Limb (tissue), 2 donors: ENCODE measurements around the gene ALG9.
"Not testable (repeated sequence)": the region's sequence is repeated elsewhere in the genome, so short reads cannot be mapped to it uniquely, and the experiment has no call there.

ENCODE experiments used
- DNase-seq, 2 donors: peaks; one replicate each; pipeline ENCODE4 v3.0.0-alpha.2; 2016; ENCODE audit errors: extremely low spot score in 2 of 2

ALG9 gene

DNA sequence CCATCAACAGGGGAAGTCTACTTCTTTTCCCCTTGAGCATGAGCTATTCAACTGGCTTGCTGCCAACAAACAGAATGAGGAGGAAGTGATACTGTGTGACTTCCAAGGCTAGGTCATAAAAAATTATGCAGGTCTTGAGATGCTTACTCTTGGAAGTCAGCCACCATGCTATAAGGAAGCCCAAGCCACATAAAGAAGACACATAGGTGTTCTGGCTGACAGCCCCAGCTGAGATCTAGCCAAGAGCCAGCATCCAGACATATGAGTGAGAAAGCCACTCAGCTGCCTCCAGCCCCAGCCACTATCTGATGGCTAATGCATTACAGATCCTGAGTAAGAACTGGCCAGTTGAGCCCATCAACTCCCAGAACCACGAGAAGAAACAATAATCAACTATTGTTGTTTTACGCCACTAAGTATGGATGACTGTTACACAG lies 74.2 kb downstream of the ALG9 start:
- DNase-seq = peak; percentile 31 to 34

- DNase-seq = peak in 1 of 2 donors; percentile 34
Measured at GRCh38 chr11:111796696-111797095, 74.7 kb downstream of the ALG9 start.

- DNase-seq = no peak
Measured at GRCh38 chr11:111795334-111795985, 75.9 kb downstream of the ALG9 start.

DNA sequence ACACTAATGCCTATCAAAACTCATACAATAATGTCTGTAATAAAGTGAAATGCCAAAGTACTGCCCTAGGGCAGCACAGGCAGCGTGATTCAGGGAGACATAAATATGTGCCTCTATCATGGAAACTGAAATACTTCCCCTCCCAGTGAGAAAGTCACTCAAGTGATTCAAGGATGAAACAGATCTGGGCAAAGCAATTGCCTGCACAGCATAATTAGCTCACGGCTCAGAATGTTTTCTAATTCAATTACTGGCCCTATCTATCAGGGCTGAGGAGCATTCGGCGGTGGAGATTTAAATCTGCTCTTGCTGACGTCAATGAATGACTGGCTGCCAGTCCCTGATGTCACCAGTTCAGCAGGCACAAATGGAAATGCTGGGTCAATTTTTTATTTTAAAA lies 77.5 kb downstream of the ALG9 start:
- DNase-seq = no peak

- DNase-seq = no peak
Measured at GRCh38 chr11:111792955-111793500, 78.4 kb downstream of the ALG9 start.

DNA sequence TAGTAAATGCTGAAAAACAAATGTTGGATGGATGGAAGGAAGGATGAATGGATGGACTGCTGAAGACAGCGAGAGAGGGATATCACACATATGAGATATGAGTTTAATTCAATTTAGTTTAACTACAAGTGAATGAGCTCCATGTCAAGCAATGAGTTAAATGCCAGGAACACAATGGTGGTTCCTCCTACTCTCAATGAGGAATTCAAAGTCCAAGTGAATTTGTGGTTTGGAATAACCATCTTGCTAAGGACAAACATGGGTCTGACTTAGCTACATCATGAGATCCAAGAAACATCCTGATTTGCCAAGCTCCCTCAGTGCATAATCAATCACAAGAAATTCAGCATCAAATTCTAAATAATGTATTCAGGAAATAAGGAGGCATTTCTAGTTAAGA lies 79.1 kb downstream of the ALG9 start:
- no peak for DNase-seq

DNA sequence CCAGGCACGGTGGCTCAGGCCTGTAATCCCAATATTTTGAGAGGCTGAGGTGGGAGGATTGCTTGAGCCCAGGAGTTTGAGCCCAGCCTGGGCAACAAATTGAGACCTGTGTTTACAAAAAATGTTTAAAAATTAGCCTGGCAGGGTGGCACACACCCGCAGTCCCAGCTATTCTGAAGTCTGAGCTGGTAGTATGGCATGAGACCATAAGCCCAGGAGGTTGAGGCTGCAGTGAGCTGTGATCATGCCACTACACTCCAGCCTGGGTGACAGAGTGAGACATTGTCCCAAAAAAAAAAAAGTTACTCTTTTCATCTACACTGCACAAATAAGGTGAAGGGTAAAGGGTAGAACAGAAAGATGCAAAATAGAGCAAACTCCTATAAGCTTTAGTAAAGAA lies 82.9 kb downstream of the ALG9 start:
- no peak for DNase-seq

DNA sequence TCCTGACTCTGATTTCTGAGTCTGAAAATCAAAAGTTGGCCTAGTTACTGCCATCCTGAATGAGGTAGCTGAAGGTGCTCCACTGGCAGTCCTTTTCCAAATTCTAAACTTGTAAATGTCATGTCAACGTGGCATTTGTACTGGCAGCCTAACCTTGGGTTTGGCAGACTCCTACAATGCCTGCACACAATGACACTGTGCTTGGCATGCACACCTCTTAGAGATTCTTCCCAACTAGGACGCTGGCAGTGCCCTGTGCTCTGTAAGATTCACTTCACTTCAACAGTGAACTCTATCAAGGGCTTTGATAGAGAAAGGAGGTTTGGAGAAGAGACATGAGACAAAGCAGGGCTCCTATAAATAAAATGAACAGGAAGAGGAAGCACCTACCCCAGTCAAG lies 83.3 kb downstream of the ALG9 start:
- no peak for DNase-seq

GRCh38 chr11:111785886-111786412 lies 85.4 kb downstream of the ALG9 start:
- DNase-seq = no peak

- DNase-seq = no peak
Measured at GRCh38 chr11:111785076-111785475, 86.3 kb downstream of the ALG9 start.

DNA sequence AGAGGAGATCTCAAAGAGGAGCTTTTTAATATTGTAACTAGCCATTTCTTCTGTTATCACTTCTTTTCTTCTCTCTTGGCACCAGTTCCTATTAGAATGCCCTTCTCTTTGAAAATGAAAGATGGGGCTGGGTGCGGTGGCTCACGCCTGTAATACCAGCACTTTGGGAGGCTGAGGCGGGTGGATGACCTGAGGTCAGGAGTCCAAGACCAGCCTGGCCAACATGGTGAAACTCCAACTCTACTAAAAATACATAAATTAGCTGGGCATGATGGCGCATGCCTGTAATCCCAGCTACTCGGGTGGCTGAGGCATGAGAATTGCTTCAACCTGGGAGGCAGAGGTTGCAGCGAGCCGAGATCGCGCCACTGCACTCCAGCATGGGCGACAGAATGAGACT lies 87.1 kb downstream of the ALG9 start:
- not testable (repeated sequence) for DNase-seq

GRCh38 chr11:111782109-111782741 lies 89.2 kb downstream of the ALG9 start:
- DNase-seq = no peak

- DNase-seq = no peak
Measured at GRCh38 chr11:111779118-111779517, 92.3 kb downstream of the ALG9 start.

DNA sequence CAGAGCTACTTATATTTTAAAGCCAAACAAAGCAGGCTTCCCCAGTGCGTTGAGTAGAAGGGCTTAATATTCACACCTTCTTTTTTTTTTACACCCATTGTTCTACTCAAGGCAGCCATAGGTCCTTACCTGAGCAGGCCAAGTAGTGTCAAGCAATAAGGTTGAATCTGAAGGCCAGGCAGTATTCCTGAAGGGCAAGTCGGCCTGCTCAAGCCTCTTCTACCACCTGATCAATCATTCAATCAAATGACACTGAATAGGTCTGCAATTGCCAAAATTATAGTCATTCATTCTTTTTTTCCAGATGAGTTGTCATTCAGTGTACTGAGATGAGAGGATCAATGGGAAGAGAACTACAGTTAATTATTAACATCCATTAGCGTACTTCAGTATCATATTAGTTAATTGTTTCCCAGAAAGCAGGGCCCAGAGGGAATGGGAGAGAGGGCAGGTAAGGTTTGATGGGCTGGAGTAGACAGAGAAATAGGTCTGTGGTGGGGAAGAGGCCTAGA lies 93.3 kb downstream of the ALG9 start:
- no peak for DNase-seq

- DNase-seq = peak in 1 of 2 donors; percentile 85
Measured at GRCh38 chr11:111777094-111778046, 94.0 kb downstream of the ALG9 start.

DNA sequence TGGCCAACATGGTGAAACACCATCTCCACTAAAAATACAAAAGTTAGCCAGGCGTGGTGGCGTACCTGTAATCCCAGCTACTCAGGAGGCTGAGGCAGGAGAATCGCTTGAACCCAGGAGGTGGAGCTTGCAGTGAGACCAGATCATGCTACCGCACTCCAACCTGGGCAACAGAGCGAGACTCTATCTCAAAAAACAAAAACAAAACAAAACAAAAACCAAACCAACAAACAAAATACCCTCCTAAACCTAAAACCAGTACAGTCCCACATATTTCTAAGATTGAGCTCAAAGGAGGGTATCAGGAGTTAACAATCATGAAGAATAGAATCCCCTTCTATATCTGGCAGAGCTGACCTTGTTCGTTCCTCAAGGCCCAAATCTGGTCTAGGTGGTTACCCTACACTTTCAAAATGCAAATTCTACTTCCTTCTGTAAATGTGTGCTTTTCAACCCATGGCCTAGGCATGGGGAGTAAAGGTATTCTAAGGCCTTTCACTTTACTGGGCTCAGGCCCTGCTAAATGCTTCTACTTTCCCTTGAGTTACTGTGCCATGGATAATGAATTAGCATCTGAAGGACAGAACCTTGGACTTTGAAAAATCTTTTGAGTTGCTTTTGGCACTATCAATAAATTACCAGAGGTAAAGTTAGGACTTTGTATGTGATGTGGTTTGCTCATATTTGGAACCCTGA lies 94.8 kb downstream of the ALG9 start:
- no peak for DNase-seq

DNA sequence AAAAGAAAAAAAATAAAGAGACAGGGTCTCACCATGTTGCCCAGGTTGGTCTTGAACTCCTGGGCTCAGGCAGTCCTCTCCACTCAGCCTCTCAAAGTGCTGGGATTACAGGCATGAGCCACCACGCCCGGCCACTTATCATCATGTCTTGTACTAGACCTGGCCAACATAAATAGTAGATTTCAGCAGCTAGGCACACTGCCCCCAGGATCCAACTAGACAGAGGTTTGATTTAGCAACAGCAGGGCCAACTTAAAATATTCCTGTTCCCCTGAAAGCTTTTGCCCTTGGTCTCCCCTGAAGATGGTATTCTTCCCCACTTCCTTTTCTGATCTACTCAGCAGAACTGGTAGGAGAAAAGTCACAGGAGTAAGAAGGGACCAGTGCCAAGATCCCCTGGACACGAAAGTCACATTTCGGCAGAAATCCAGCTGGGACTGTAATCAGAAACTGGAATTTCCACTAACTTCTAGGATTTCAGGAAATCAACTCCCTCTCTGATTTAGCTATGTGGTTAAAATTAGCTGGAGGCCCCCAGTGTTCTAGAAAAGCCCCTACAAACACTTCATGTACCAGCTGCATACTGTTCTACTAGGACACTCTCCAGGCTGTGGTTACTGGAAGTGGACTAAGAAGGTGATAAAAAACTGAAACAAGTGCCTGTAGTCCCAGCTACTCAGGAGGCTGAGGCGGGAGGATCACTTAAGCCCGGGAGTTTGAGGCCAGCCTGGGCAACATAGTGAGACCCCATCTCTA lies 96.2 kb downstream of the ALG9 start:
- peak; percentile 29 to 40 for DNase-seq

DNA sequence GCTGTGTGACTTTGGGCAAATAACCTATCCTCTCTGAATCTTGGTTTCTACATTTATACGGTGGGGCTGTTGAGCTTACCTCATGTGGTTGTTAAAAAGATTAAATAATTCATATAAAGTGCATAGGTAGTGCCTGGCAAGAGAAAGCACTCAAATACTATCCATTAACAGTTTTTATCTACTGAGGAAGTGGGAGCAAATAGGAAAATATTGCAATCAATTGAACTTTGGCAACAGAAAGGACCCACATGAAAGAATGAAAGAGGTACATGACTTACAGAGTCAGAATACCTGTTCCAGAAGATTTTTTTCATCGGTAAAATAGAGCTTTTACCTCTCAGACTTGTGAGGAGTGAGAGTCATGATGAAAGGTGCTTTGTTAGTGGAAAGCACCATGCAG lies 98.8 kb downstream of the ALG9 start:
- no peak for DNase-seq

DNA sequence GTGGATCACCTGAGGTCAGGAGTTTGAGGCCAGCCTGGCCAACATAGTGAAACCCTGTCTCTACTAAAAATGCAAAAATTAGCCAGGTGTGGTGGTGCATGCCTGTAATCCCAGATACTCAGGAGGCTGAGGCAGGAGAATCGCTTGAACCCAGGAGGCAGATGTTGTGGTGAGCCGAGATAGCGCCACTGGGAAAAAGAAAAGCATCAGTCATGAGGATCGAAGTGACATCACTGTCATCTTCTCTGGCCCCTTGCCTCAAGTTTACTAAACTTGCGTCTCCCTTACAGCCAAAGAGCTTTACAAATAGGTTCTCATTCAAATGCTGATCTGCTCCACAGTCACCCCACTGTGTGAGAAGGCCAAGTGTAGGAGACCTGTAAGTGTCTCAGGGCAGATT lies 100.2 kb downstream of the ALG9 start:
- not testable (repeated sequence) for DNase-seq

DNA sequence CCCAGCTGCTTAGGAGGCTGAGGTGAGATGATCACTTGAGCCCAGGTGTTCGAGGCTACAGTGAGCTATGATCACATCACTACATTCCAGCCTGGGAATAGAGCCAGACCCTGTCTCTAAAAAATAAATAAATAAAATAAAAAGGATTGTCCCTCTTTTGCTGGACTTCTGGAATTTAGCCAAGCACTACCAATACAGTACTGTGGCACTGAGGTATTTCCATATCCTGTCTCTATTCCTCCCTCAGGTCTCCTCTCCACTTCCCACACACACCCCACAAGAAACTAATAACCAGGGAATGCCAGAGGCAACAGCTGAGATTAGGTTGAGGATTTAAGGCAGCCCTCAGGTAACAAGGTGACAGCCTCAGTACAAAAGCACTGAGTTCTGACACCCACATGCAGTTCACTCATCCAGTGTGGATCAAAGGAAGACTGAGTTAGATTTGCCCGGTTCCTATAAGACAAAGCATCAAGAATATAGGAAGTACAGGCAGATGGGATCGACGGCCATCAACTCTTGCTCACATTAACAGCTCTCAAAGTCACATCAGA lies 100.7 kb downstream of the ALG9 start:
- DNase-seq = no peak
